Thyroid gland (tissue), 4 donors: ENCODE measurements around the gene TBCD. TPM values are rescaled to one million over a fixed set of nuclear protein-coding genes. Genes with fewer than 3 reads are reported as not detected.

Experiments
- DNase-seq, 2 donors: peaks; one replicate each; pipeline ENCODE4 v3.0.0-alpha.2; 2019
- H3K27ac ChIP-seq, 3 donors: fragments of 200-600 bp; sonication (generic); 1 replicate in 2 of 3; 2 replicates in 1 of 3; pipeline ENCODE4 v1.5.1; 2016 to 2019; ENCODE audit warnings: mild to moderate bottlenecking in 1 of 3, moderate library complexity in 1 of 3
- H3K27me3 ChIP-seq: fragments of 200-600 bp; sonication (generic); one replicate; pipeline ENCODE4 v1.5.1; 2019
- H3K36me3 ChIP-seq, 2 donors: fragments of 200-600 bp; sonication (generic); one replicate each; pipeline ENCODE4 v1.5.1; 2016 to 2019
- H3K4me1 ChIP-seq, 2 donors: fragments of 200-600 bp; sonication (generic); one replicate each; pipeline ENCODE4 v1.5.1; 2017 to 2019
- H3K4me3 ChIP-seq, 3 donors: fragments of 200-600 bp; sonication (generic); replicated peaks in 1 of 3; 1 replicate in 2 of 3; 2 replicates in 1 of 3; pipeline ENCODE4 v1.5.1; 2016; ENCODE audit warnings: mild to moderate bottlenecking in 1 of 3
- H3K9me3 ChIP-seq: fragments of 200-600 bp; sonication (generic); one replicate; pipeline ENCODE4 v1.5.1; 2017
- CTCF ChIP-seq, 6 experiments: fragments of 200-600 bp in 3 of 6; fragments of 450-650 bp in 3 of 6; sonication (generic) in 3 of 6; IDR thresholded peaks; one replicate each; pipeline ENCODE4 v1.5.1; 2016 to 2019; ENCODE audit warnings: antibody characterized with exemption in 6 of 6, mild to moderate bottlenecking in 2 of 6, inconsistent platforms in 1 of 6, moderate library complexity in 1 of 6
- POLR2A ChIP-seq, 2 donors: fragments of 450-650 bp; IDR thresholded peaks; one replicate each; pipeline ENCODE4 v1.6.1; 2017; ENCODE audit warnings: antibody characterized with exemption in 2 of 2, mild to moderate bottlenecking in 2 of 2, moderate library complexity in 1 of 2
- WGBS, 2 donors: methylation state at CpG; one replicate each; pipeline ENCODE4 v1.1.5; 2017; 5-methylcytosine and 5-hydroxymethylcytosine counted together
- intact Hi-C: fragments of 100-400 bp; cut with DNase I; formaldehyde crosslinking; loops from one replicate; pipeline ENCODE4 v1.15.1; 2023
- total RNA-seq, 4 donors: library from RNA; depleted of rRNA; stranded (reverse); fragments of >200 nt; gene quantifications; one replicate each; pipeline ENCODE4 v1.2.3, GENCODE V29; 2016

TBCD gene
- total RNA-seq, 4 donors from 2014 or later: 72.6 to 85.9 (median 79.6) TPM

GRCh38 chr17:82890339-82890730, 138.5 kb downstream of the TBCD start:
- Histone ChIP-seq H3K27me3 (no peaks in the 10 kb centered on the region), H3K9me3 (no peaks in the 10 kb centered on the region), H3K36me3 (no peaks in the 10 kb centered on the region), H3K4me3 (no peak overlapping the region), H3K4me1 (peaks cover 76% of the 10 kb centered on the region in 2 donors), H3K27ac (peak overlapping the region; percentile 92 to 98 (median 96))
- intact Hi-C loops: loop anchor here (10.0 kb wide), 1 partner anchor 46 kb away; the partner anchor contains the start of gene ZNF750
- TF ChIP-seq POLR2A (IDR thresholded peaks at IDR 0.05): no peak
- DNase-seq: peak; percentile 48 to 55
- 74 to 83% methylated on average over 16 to 18 of the region's 18 CpGs for WGBS, 2 donors

DNA sequence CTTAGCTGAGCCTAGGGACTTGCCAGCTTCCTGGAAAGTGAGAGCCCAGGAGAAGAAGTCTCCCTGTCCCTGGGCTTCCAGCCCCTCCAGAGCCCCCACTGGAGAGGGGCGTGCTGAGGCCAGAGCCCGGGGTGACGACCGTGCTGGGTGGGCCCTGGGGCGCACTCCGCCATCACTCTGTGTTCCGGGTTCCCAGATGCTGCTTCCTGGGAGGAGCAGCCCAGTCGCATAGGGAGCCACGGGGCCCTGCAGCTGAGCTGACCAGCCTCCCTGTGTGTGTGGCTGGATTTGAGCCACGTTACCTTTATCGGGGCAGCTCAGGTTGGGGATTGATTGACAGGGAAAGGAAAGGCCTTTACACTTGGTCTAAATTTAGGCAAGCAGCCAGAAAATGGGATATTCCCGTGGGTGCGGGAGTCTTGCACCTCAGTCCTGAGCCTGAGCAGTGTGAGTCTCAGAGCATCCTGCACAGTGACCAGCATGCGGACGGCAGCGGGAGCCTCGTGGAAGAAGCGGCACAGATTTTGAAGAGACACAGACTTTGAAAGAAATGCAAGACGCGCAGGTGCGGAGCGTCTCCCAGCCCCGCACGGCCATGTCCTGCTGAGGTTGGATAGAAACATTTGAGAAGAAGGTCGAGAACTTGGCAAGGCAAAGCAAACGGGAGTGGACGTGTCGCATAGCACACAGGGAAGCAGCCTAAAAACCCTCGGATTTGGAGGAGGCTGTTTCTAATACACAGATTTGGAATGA, 139.2 kb downstream of the TBCD start:
- no peak for DNase-seq
- Histone ChIP-seq H3K27ac (peak overlapping the region; percentile 92 to 98 (median 96)), H3K4me1 (peaks cover 68 to 69% of the 10 kb centered on the region in 2 donors), H3K27me3 (no peaks in the 10 kb centered on the region), H3K36me3 (no peaks in the 10 kb centered on the region), H3K9me3 (no peaks in the 10 kb centered on the region), H3K4me3 (no peak overlapping the region)
- intact Hi-C loops: loop anchor here (10.0 kb wide), 1 partner anchor 46 kb away; the partner anchor contains the start of gene ZNF750
- 86 to 93% methylated on average over 28 to 29 of the region's 29 CpGs for WGBS, 2 donors
- TF ChIP-seq CTCF (IDR thresholded peaks at IDR 0.05): no peak
- no peak for TF ChIP-seq POLR2A (IDR thresholded peaks at IDR 0.05)

DNA sequence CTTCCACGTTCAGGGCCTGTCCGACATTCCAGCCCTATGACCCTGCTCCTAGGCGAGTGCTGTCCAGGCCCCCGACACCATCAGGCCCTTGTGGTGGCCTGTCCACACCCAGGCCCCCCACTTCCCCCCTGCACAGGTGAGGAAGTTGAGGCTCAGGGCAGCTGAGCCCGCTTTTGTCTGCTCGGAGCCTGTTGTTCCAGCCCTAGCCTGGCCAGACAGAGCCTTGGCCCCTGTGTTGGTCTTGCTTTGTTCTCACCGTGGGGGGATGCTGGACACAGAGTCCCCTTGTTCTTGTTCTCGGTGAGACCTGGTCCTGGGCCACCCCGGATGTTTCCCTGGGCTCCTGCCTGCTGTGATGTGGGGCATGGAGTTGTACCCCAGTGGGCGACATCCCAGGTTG, 140.0 kb downstream of the TBCD start:
- intact Hi-C loops: loop anchor here (10.0 kb wide), 1 partner anchor 47 kb away; the partner anchor contains the start of gene ZNF750
- WGBS, 2 donors: 86 to 97% methylated on average over 9 of the region's 10 CpGs
- Histone ChIP-seq H3K4me1 (peaks cover 66% of the 10 kb centered on the region in 2 donors), H3K36me3 (no peaks in the 10 kb centered on the region), H3K27me3 (no peaks in the 10 kb centered on the region), H3K9me3 (no peaks in the 10 kb centered on the region), H3K4me3 (no peak overlapping the region), H3K27ac (peak overlapping the region; percentile 76 to 92 (median 87))
- DNase-seq: no peak
- TF ChIP-seq CTCF (IDR thresholded peaks at IDR 0.05) (no peak), POLR2A (IDR thresholded peaks at IDR 0.05) (no peak)

DNA sequence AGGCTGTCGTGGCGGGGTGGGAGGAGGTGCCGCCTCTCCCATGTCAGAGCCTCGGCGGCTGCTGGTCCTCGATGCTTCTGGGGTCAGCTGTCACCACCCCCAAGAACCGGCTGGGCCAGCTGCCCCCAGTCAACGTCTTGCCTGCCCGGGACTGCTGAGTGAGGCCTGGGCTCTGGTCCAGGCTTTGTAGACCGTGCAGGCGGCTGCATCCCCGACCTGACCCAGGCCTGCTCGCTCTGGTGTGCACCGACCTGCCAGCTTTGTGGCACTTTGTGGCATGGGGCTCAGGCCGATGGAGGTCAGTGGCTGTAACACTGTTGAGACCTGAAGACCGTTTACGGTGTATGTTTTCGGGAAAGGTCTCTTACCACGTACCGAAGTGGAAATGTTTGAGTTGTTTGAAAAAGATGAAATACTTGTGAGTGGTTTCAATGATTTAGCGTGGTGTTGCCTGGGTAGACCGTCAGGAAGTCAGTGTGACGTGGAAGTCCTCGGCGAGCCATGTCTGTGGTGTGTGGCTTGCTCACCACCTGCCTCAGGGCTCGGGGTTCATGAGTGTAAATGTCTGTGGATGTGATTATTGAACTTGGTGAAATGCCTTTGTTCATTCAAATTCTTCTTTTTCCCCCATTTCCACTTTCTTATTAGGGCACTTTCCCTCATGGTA, 141.2 kb downstream of the TBCD start:
- Histone ChIP-seq H3K27ac (peak overlapping the region; percentile 76 to 92 (median 87)), H3K4me1 (peaks cover 66% of the 10 kb centered on the region in 2 donors), H3K36me3 (no peaks in the 10 kb centered on the region), H3K4me3 (no peak overlapping the region), H3K9me3 (no peaks in the 10 kb centered on the region), H3K27me3 (no peaks in the 10 kb centered on the region)
- 31 to 37% methylated on average over 20 to 26 of the region's 26 CpGs for WGBS, 2 donors
- intact Hi-C loops: loop anchor here (10.0 kb wide), 1 partner anchor 48 kb away; the partner anchor contains the start of gene ZNF750
- peak; percentile 96 to 97 for DNase-seq
- TF ChIP-seq CTCF (IDR thresholded peaks at IDR 0.05): no peak
- no peak for TF ChIP-seq POLR2A (IDR thresholded peaks at IDR 0.05)

GRCh38 chr17:82893779-82894178, 141.9 kb downstream of the TBCD start:
- no peak for DNase-seq
- Histone ChIP-seq H3K36me3 (no peaks in the 10 kb centered on the region), H3K4me3 (no peak overlapping the region), H3K9me3 (no peaks in the 10 kb centered on the region), H3K27ac (peak overlapping the region; percentile 76 to 92 (median 87)), H3K27me3 (no peaks in the 10 kb centered on the region), H3K4me1 (peaks cover 58 to 60% of the 10 kb centered on the region in 2 donors)
- intact Hi-C loops: loop anchor here (10.0 kb wide), 1 partner anchor 49 kb away; the partner anchor contains the start of gene ZNF750
- TF ChIP-seq CTCF (IDR thresholded peaks at IDR 0.05): no peak
- TF ChIP-seq POLR2A (IDR thresholded peaks at IDR 0.05): no peak
- 71 to 74% methylated on average over 10 of the region's 10 CpGs for WGBS, 2 donors
